Smooth muscle cell of the brain vasculature (primary cell): ENCODE data around the gene AP2B1.
"Not testable (repeated sequence)": the region's sequence is repeated elsewhere in the genome, so short reads cannot be mapped to it uniquely, and the experiment has no call there.

Experiments
- DNase-seq: peaks from one replicate; pipeline ENCODE4 v3.0.0-alpha.2; 2012; ENCODE audit warnings: low read depth, low spot score

AP2B1 gene

DNA sequence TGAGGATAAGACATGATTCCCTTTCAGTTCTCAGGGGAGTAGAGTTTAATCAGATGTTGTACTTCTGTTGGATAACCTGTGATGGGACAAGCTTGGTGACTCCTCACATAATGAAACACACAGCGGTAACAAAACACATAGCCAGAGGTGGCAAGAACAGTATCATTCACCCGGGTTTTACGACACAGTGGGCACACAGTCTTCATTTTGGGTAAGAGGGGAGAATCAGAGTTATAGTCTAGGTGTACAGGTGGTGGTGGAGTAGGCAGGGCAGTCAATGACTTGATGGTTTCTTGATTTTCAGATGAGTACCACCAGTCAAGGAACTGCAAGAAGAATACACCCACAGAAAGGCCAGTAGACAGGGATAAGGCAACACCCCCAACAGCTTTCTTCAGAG, 11.4 kb upstream of the AP2B1 start:
- no peak for DNase-seq

GRCh38 chr17:35577830-35578196, 9.3 kb upstream of the AP2B1 start:
- no peak for DNase-seq

DNA sequence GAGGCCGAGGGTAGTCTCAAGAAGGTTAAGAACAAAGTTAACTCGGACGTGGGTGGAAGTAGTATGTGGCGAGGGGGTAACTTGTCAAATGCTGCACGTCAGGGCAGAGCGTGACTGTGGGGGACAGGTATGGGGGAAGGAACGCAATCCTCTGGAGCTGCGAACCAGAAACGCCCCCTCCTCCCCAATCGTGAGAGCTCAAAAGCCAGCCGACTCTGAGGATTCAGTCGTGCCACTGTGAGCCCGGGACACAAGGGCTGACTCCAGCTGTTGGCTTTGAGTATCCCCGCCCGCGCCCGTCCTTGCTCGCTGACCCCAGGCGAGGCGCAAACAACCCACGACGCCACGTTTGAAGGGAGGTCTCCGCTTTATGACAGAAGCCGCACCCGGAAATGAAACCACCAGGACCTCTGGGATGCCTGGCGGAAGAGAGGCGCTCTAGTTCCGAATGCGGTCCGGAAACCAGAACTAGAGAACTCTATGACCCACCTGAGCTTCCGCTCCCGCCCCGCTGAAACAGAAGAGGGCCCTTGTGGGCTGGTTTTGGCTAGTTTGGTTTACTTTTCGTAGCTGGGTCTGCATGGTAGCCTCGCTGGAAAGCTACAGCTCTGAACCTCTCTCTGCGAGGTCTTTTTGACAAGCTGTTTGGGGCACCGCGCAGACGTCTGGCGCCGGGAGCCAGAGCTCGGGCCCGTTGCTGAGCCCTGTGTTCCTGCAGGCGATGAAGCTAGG, 8.8 kb upstream of the AP2B1 start, which contains the start of gene PEX12:
Gene PEX12, minus strand, starts transcription at position 375 of the 732 bp plus-strand sequence. CDS start 550 bp downstream, outside the sequence.
- DNase-seq = peak; percentile 62

- DNase-seq = no peak
Observed at GRCh38 chr17:35578929-35579432, 8.1 kb upstream of the AP2B1 start.

- DNase-seq = no peak
Observed at GRCh38 chr17:35584061-35584460, 3.1 kb upstream of the AP2B1 start.

GRCh38 chr17:35586569-35587073, 501 bp upstream of the AP2B1 start:
- DNase-seq = no peak

DNA sequence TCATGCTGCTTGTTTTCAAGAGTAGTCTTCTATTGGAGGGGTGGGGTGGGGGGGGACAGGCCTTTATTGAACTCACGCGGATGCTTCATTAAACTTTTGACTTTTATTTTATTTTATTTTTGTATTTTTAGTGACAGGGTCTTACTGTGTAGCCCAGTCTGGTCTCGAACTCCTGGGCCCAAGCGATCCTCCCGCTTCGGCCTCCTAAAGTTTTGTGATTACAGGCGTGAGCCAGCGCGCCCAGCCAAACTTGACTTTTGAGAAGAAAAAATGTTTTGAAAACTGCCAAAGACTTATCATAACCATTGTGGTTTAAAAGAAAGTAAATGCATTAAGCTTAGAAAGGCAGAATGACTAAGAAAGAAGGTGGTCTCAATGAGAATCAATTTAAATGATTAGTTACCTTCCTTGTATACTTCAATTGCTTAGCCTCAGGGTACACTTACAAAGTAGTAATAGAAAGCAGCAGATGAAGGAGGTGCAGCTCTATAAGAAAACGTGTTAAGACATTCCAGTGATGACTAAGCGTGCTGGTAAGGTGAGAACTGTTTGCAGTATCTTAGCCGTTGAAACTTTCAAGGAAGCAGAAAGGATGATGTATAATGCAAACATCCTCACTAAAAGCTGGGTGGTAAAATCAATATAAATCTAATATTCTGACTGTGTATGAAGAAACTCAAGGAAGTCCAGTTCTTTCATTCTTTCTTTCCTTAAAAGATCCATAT, 1.2 kb downstream of the AP2B1 start:
- DNase-seq = no peak

GRCh38 chr17:35596072-35596471, 8.9 kb downstream of the AP2B1 start:
- DNase-seq = no peak

- DNase-seq = no peak
Observed at GRCh38 chr17:35596530-35597233, 9.6 kb downstream of the AP2B1 start.

DNA sequence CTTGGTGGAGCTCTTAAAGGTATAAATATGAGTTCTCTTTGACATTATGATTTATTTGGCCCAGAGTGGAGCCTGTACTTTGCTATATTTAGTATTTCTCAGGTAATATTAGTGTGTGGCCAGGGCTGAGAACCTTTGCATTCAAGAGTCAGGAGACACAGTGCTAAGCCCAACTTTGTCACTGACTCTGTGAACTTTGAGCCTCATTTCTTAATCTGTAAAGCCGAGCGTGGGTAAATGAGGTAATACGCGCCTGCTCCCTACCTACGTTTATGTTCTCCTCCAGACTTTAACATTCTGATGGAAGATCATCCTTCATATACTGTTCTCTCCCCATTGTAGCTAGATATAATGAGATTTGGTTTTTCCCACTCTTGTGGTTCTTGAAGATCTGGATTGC, 10.5 kb downstream of the AP2B1 start:
- no peak for DNase-seq

- DNase-seq = no peak
Observed at GRCh38 chr17:35603674-35604073, 16.6 kb downstream of the AP2B1 start.

- DNase-seq = no peak
Observed at GRCh38 chr17:35605678-35606077, 18.6 kb downstream of the AP2B1 start.

GRCh38 chr17:35607239-35607847, 20.2 kb downstream of the AP2B1 start:
- no peak for DNase-seq

DNA sequence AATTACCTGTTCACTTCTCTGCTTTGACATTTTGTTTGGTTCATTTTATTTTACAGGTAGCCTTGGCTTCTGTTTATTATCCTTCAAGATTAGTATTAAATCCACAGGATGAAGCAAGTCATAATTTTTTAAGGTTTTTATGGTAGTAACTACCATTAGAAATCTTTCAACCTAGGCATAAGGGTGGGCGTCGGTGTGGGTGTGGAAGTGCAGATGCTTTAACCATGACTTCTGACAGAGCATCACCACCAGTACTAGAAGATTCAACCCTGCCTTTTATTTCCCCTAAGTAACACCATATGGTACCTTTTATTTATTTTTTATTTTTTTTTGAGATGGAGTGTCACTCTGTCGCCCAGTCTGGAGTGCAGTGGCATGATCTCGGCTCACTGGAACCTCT, 22.7 kb downstream of the AP2B1 start:
- no peak for DNase-seq

GRCh38 chr17:35610746-35611145, 23.6 kb downstream of the AP2B1 start:
- DNase-seq = not testable (repeated sequence)

- peak; percentile 51 for DNase-seq
Observed at GRCh38 chr17:35612924-35613521, 25.9 kb downstream of the AP2B1 start.

GRCh38 chr17:35614810-35615209, 27.7 kb downstream of the AP2B1 start:
- DNase-seq = no peak

DNA sequence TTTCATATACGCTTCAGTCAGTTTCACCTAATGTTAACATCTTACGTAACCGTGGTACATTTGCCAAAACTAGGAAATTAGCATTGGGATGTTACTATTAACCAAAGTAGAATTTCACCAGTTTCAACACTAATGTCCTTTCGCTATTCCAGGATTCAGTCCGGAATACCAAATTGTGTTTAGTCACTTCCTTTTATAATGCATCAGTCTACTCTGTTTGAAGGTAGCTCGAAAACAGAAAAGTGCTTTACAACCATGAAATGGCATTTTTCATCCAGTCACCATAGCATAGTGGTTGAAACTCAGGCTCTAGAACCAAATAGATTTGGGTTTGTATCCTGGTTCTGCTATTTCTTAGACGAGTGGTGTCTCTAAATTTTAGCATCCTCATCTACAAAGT, 29.4 kb downstream of the AP2B1 start:
- no peak for DNase-seq

DNA sequence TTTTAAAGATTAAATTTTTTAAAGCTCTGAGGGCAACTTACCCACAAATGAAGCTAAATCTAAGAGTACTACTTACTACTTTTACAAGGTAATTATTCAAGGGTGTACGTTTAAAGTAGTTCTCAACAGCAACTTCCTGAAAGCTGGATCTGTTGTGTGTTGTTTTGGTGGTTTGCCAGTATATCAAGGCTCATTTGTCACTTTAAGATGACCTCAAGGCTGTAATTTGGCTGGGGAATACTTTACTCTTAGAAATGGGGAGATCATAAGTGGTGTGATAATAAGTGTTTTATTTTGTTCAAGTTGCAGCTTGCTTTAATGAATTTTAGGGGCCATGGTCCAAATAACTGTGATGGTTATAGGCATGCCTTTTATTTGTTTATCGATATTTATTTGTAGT, 30.4 kb downstream of the AP2B1 start:
- DNase-seq = no peak

DNA sequence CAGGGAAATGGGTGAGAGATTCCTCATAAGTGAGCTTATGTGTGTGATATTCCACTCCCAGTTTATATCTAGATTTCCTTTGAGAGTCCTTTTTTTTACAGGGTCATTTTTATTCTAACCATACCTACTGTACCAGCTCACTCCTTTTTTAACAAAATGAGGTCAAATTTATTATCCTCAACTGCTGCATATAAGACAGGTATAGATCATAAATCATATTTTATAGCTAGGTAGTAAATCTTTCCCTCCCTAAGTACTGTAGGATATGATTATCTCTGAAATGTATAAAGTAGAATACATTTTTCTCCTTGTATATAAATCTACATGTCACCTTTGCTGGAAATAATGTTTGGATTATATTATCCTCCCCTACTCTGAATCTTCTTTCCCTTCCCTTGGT, 31.5 kb downstream of the AP2B1 start:
- DNase-seq = no peak

DNA sequence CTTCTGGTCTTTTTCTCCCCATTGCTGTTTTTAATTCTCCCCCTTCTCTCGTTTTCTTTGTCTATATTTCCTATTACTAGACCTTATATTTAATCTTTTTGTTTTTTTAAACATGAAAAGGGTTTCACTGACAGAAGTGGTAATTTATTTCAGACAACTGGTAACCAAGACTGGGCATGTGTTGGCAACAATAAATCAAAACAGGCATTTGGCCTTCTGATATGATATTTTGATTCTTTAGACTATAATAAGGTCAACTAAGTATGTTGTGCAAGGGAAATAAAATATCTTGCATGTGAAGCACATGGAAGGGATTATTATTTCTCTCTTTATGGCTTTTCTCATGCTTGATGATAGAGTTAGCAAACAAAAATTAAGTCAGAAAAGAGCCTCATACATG, 34.6 kb downstream of the AP2B1 start:
- no peak for DNase-seq
